ENCODE data around the gene MGRN1. TPM values are rescaled to one million over a fixed set of nuclear protein-coding genes. Genes with fewer than 3 reads are reported as not detected.

The MGRN1 gene
- polyA plus RNA-seq, 3 donors: 35.5 to 42.6 (median 35.8) TPM

GRCh38 chr16:4667203-4667963, 42.8 kb downstream of the MGRN1 start:
- no peak for DNase-seq (ENCODE audit: low read depth in 3 of 3, low spot score in 2 of 3)

- no peak for DNase-seq (ENCODE audit: low read depth in 3 of 3, low spot score in 2 of 3)
Measured at GRCh38 chr16:4668313-4668960, 43.8 kb downstream of the MGRN1 start.

- DNase-seq (ENCODE audit: low read depth in 3 of 3, low spot score in 2 of 3): no peak
Measured at GRCh38 chr16:4673387-4674046, 48.9 kb downstream of the MGRN1 start.

- no peak for DNase-seq (ENCODE audit: low read depth in 3 of 3, low spot score in 2 of 3)
Measured at GRCh38 chr16:4674926-4675530, 50.4 kb downstream of the MGRN1 start.

- DNase-seq (ENCODE audit: low read depth in 3 of 3, low spot score in 2 of 3): no peak
Measured at GRCh38 chr16:4675864-4676786, 51.5 kb downstream of the MGRN1 start.

- DNase-seq (ENCODE audit: low read depth in 3 of 3, low spot score in 2 of 3): no peak
Measured at GRCh38 chr16:4676831-4677230, 52.2 kb downstream of the MGRN1 start.

GRCh38 chr16:4677390-4677789, 52.8 kb downstream of the MGRN1 start:
- no peak for DNase-seq (ENCODE audit: low read depth in 3 of 3, low spot score in 2 of 3)

- no peak for DNase-seq (ENCODE audit: low read depth in 3 of 3, low spot score in 2 of 3)
Measured at GRCh38 chr16:4677994-4678393, 53.4 kb downstream of the MGRN1 start.

GRCh38 chr16:4678596-4678995, 54.0 kb downstream of the MGRN1 start:
- DNase-seq (ENCODE audit: low read depth in 3 of 3, low spot score in 2 of 3): no peak

- DNase-seq (ENCODE audit: low read depth in 3 of 3, low spot score in 2 of 3): no peak
Measured at GRCh38 chr16:4679156-4679849, 54.7 kb downstream of the MGRN1 start.

- no peak for DNase-seq (ENCODE audit: low read depth in 3 of 3, low spot score in 2 of 3)
Measured at GRCh38 chr16:4679850-4680636, 55.4 kb downstream of the MGRN1 start.

GRCh38 chr16:4680673-4681470, 56.2 kb downstream of the MGRN1 start:
- DNase-seq (ENCODE audit: low read depth in 3 of 3, low spot score in 2 of 3): no peak

GRCh38 chr16:4681471-4682083, 57.0 kb downstream of the MGRN1 start:
- no peak for DNase-seq (ENCODE audit: low read depth in 3 of 3, low spot score in 2 of 3)

- no peak for DNase-seq (ENCODE audit: low read depth in 3 of 3, low spot score in 2 of 3)
Measured at GRCh38 chr16:4682084-4682591, 57.5 kb downstream of the MGRN1 start.

GRCh38 chr16:4682616-4683254, 58.1 kb downstream of the MGRN1 start:
- DNase-seq (ENCODE audit: low read depth in 3 of 3, low spot score in 2 of 3): peak in 1 of 3 donors; percentile 61

- DNase-seq (ENCODE audit: low read depth in 3 of 3, low spot score in 2 of 3): no peak
Measured at GRCh38 chr16:4683255-4684057, 58.8 kb downstream of the MGRN1 start.
